ENCODE measurements around the gene TECPR2.

TECPR2 gene

DNA sequence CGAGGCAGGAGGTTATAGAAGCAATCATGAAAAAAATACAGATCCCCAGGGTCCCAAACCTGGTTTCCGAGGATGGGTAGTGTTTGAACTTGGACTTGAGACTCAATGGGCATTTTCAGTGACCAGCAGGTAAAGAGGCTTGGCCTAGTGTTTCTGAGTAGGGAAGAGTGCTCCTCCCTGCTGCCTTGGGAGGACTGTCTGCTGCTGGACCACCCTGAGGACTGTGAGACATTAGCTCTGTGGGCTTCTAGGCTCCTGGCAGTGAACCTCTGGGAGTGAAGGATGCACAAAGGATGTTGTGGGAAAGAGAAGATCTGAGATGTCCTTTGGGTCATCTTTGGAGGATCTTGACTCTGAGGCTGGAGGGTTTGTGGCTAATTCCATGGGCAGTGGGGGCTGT lies 116.4 kb downstream of the TECPR2 start:
- FAIRE-seq = no peak

DNA sequence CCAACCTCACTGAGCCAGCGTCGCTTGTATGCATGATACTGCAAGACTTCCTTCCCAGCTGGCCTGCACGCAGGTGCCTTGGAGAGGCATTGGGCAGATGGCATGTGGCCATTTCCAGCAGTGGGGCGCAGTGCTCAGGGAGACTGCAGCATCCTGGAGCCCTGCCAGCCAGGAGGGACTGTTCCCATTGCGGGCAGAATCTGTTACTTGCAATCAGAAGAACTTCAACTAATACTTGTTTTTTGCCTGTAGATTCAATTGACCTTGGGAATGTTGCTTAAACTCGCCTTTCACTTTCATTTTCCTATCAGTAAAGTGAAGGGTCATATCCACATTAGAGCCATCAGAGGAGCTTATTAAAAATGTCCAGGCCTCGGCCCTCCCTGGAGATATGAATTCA lies 117.0 kb downstream of the TECPR2 start:
- FAIRE-seq = no peak

DNA sequence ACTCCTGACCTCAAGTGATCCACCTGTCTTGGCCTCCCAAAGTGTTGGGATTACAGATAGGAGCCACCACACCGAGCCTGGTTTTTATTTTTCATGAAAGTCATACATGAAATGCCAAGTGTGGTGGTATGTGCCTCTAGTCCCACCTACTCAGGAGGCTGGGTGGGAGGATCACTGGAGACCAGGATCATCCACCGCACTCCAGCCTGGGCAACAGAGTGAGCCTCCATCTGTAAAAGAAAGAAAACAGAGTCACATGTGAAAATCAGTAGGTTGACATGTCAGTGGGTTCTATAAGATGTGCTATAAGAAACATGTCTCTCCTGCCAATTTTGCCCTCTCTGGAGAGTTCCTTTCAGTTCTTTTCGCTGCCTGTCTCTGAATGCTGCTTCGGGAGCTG lies 118.6 kb downstream of the TECPR2 start:
- no peak for FAIRE-seq

DNA sequence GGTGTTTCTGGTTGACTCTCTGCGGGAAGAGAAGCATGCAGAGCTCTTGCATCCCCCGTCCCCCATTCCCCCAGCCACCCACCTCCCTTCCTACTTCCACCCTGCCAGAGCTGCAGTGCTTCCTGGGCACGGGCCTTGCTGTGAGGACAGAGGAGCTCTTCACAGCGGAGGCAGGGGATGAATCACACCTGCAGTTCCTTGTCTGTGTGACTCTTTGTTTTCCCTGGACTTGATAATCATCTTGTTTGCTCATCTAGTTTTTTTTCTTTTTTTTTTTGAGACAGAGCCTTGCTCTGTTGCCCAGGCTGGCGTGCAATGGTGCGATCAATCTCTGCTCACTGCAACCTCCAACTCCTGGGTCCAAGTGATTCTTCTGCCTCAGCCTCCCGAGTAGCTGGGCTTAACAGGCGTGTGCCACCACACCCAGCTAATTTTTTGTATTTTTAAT lies 119.1 kb downstream of the TECPR2 start:
- FAIRE-seq = no peak

DNA sequence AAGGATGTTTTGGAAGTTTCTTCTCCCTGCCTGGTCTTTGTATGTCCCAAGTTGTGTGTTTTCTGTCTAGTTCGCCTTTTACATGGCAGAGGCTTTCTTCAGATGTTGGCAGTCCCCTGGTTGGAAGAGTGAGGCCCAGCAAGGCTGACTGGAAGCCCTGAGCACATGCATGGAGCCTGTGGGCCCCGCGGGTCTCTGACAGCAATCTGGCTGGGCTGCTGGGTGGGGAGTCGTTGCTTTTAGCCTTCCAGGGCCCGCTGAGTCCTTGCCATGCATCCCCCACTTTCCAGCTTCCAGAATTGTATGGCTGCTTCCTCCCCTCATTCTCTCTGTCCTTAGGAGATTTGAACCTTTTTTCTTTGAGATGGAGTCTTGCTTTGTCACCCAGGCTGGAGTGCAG lies 121.6 kb downstream of the TECPR2 start:
- FAIRE-seq = no peak

DNA sequence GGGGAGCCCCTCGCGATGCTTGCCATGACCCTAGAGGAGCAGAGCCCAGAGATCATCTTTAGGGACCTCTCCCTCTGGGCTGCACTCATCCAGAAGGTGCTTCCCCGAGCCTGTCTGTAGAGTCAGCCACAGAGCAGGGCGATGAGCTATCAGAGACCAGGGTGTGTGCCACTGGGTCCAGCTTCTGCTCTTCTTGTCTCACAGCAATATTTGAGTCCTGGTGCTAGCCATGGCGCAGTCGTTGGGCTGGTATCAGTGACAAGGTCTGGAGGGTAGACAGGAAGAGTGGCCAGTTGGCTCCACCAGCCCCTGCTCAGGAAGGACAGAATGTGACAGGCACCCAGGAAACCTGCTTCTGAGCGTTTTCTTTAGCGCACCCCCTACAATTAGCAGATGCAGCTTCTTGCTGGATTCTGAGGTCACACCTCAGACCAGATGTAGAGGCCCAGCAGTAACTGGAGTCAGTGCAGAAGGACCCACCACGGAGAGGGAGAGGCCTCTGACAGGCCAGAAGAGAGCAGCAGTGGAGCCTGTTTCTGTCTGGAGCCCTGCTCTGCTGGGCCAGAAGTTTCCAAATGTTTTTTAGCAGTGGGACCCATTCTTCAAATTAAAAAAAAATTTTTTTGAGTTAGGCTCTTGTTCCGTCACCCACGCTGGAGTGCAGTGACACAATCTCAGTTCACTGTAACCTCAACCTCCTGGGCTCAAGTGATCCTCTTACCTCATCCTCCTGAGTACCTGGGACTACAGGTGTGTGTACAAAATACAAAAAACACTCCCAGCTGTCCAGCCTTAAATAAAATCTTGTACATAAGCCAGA lies 123.2 kb downstream of the TECPR2 start:
- no peak for FAIRE-seq

DNA sequence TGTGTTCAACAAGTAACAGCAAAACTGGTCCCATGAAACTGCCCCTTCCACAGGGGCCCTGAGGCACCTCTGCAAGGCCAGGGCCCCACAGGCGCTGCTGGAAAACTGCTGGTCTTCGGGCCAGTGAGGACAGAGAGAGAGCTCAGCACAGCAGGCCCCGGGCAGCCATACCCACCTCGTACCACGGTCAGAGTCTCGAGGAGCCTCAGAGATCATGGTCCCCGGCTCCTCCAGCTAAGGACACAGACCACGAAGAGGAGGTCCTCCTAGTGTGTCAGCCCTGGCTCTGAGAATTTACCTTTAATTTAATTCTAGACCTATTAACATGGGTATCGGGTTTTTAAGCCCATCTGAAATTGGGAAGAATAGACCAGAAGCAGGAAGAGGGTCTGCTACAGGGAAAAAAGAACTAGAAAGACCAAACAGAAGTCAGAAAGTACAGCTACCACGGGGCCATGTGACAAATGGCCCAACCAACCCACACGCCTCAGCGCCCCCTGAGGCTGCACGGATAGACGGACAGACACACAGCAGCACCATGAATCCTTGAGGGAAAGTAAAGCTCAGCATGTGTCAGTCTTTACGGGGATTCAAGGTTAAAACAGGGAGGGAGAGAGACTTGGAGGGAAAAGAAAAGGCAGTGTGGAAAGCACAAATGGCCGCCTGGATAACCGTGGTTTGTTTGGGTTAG lies 123.9 kb downstream of the TECPR2 start:
- FAIRE-seq = no peak

DNA sequence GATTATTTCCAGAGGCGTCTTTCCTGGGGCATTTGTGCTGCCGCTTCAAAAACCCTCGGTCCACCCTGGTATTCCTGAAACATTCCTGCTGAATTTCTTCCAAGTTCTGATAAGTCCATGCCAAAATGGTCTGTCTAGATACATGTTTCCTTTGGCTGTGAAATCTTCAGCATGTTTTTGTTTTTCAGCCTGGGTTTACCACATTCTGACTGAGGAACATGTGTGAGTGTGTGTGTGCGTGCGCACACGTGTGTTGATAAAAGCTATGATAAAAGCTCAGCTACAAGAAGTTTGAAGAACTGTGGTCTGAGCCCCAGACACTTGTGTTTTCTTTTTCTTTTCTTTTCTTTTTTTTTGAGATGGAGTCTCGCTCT lies 124.5 kb downstream of the TECPR2 start:
- no peak for FAIRE-seq

DNA sequence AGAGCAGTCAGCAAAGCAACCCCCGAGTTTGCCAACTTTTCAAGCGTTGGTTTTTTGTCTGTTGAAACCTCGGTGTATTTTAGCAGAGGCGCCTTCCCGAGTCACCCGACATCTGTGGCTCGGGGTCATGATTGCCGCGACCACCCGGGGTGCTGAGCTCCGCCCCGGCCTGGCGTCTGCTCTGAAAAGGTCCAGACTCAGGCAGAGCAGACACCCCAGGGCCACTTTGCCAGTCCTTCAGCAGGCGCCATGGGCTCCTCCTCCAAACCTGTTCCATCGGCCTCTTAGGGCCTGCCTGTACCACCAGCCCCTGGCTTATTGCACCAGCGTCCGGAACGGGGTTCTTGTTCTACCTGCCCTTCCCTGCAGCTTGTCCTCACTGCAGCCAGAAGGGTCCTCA lies 127.7 kb downstream of the TECPR2 start:
- FAIRE-seq = no peak

DNA sequence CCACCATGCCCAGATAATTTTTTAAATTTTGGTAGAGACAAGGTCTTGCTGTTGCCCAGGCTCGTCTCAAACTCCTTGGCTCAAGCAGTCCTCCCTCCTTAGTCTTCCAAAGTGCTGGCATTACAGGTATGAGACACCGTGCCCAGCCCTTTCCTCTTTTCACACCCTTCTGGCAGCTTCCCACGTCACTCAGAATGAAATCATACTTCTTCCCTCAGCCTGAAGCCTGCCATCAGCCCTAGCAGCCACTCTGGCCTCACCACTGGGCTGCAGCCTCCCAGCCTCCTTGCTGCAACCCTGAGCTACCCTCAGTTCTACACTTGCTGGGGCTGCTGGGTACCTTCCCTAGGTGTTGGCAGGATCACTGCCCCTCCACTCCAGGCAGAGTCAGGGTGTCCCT lies 128.6 kb downstream of the TECPR2 start:
- FAIRE-seq = no peak

DNA sequence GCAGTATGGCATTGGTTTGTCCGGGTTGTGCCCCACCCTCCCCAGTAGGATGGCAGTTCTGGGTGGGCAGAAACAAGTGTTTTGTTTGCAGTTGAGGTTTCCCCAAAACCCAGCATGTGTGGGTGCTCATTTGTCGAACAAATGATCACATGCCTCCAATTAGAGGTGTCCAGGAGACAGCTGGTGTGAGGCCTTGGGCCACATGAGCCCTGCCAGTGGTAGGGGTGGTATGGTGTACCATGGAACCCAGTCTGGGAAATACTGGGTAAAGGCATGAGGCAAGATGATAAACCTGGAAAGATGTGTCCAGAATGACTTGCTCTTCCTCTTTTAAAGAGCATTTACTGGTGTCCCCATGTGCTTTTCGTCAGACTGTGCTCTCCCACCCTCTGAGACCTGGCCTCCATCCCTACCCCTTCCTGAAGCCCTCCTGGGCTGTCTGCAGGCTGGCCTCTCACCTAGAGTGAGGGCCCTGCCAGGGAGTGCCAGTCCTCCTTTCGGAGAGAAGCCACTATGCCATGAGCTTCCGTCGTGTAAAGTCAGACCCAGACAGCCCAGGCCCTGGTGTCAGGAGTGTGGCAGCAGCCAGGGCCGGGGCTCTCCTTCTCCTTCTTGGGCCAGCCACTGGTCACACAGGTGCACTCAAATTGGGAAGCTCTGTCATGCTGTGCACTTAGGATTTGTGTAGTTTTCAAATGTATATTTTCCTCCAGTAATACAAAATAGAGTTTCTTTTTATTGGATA lies 129.2 kb downstream of the TECPR2 start:
- no peak for FAIRE-seq

DNA sequence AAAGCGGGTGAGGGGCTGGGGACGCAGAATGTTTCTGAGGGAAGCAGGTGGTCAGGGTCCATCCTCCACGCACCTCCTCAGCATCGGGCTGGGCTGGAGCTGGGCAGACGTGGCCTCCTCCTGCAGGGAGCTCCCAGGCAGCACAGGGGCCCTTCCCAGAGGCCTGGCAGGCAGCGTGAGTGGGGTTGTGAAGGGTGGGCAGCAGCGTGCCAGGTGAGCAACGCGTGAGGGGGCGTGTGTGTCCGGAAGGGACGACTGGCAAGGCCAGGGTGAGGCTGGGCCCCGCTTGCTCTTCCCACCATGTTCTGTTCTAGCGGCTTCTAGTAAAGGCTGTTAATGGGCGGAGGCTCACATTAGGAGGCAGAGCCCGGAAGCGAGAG lies 129.8 kb downstream of the TECPR2 start:
- FAIRE-seq = no peak

DNA sequence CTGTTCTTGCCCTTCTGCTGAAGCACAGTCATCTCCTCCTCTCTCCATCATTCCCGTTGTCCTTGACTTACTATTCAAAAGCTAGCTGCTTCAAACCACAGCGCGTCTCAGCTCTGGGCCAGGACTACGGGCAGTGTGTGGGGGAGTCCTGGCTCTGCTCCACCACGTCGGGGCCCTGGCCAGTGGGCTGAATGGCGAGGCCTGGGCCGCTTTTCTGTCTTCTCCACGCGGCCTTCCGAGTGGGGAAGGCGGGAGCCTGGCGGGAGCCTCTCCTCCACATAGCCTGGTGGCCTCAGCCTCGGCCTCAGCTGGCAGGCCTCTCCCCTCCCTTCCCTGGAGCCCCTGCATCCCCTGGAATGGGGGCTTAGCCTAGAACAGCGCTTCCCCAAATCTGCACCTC lies 130.4 kb downstream of the TECPR2 start:
- FAIRE-seq = no peak

DNA sequence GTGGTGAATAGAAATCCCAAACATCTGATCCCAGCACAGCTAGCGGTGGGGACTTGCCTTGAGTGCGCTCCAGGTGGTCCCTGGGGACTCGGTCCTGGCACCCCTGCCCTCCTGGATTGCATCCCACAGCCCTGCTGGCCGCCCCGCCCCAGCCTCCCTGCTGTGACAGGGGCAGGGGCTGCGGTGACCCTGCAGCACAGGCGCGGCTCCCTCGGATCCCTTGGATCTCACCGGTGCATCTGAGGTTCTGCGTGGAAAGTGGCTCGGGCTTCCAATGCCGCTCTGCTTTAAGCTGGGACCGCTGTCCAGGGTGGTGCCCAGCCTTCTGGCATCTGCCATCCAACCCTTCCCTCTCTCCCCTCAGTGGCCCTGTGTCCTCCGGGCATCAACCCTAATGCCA lies 130.8 kb downstream of the TECPR2 start:
- FAIRE-seq = no peak

DNA sequence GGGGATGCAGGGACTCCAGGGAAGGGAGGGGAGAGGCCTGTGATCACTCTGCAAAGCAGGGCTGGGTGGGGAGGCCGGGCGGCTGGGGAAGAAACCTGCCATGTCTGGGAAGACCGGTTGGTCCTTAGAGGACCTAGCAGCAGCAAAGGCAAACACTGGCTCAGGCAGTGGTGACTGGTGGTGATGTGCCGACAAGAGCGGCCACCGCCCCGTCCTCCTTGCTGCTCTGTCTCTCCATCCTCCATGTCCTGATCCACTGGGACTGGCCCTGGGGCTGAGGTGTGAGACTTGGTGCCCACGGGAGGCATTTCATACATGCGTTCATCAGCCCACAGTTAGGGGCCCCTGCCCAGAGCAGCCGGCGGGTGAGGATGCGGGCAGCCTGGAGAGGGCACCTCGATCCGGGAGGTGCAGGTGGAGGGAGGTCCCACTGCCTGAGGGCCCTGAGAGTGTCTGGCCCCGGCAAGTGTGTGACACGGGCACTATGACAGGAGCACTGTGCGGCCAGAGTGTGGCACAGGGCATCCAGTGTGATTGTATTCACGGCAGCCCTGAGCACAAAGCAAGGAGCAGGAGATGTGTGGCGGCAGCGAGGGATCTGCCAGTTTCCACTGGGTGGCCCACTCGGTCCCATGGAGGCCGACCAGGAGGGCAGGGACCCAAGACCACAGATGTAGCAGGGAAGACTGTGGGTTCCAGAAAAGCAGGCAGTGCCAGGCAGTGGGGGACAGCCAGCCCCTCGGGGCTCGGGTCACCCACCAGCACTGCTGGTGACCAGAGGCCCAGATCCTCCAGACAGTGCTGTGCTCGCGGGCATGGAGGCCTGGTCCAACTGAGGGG lies 133.0 kb downstream of the TECPR2 start:
- FAIRE-seq = no peak

DNA sequence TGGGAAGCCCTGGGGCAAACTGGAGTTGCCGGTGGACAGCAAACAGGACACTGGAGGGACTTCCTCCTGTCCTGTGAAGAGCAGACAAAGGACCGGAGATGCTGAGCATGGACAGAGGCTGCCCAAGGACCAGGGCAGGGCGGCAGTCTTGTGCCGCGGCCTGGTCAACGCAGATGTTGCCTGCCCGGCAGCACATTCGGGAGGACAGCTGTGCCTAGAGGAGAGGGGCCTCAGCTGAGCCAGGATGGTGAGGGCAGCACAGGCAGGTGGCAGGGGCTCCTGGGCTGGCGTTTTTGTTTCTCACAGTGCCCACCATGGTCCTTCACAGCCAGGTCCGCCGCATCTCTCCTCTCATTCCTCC lies 133.6 kb downstream of the TECPR2 start:
- no peak for FAIRE-seq

DNA sequence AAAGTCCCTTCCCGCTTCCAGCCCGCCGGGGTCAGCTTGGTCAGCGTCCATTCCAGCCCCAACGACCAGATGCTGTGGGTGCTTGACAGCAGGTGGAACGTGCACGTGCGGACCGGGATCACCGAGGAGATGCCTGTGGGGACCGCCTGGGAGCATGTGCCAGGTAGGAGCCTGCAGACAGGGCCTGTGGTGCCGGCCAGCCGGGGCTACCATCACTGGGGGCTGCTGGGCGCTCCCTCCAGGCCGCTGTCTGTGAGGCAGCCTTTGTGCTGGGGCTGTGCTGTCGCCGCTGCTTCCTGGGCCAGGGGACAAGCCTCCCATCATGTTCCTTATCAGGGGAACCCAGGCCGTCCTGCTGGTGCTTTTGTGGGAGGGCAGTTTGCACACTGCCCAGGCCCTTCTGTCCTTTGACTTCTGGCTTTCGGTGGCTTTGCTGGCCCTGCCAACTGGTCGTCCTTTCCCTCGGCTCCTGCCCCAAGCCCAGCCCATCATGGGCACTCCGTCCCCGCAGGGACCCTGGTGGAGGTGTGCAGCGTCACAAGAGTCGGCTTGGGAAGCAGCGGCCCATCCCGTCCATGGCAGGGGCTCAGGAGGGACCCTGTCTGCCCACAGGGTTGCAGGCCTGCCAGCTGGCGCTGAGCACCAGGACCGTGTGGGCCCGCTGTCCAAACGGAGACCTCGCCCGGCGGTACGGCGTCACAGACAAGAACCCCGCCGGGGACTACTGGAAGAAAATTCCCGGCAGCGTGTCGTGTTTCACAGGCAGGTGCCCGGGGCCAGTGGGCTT lies 134.4 kb downstream of the TECPR2 start:
- no peak for FAIRE-seq

DNA sequence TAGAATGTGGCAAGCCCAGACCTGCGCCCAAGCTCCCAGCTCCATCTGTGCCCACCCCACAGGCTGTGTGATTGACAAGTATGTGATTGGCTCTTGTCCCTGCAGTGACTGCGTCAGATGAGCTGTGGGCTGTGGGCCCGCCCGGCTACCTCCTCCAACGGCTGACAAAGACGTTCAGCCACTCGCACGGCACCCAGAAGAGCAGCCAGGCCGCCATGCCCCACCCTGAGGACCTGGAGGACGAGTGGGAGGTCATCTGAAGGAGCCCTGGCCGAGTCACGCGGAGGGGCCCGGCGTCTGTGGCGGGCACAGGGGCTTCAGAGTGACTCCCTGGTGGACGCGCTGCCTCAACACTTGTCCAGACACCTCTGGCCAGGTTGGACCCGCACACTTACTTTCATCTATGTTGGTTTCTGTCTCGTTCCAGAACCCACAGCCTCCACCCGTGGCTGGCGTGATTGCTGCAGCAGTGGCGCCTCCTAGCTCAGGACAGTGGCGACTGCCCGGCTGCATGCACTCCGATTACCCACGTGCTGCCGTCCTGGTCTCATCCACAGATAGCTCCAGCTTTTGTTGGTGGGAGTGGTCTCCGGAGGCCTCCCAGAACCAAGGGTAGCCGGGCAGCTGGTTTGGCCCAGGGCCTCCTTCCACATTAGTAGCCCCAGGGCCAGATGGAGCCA lies 135.4 kb downstream of the TECPR2 start:
- no peak for FAIRE-seq

DNA sequence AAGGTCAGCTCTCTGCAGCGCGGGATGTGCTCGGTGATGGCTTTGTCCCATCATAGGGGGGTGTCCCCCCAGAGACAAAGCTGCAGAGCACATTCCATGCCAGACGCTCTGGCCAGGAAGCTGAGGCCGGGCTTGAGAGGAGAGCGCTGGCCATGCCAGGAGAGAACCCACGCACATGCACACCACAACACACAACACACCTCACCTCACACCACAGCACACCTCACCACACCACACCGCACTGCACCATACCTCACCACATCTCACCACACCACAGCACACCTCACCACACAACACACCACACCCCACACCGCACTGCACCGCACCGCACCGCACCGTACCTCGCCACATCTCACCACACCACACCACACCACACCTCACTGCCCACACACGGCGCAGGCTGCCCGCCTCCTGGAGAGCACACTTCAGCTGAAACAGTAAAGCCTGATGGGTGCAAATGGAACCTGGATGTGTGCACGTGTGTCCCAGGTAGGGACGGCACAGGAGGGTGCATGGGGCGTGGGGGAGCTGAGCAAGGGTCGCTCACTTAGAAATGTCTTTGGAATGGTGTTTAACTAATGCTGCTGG lies 136.0 kb downstream of the TECPR2 start:
- no peak for FAIRE-seq

DNA sequence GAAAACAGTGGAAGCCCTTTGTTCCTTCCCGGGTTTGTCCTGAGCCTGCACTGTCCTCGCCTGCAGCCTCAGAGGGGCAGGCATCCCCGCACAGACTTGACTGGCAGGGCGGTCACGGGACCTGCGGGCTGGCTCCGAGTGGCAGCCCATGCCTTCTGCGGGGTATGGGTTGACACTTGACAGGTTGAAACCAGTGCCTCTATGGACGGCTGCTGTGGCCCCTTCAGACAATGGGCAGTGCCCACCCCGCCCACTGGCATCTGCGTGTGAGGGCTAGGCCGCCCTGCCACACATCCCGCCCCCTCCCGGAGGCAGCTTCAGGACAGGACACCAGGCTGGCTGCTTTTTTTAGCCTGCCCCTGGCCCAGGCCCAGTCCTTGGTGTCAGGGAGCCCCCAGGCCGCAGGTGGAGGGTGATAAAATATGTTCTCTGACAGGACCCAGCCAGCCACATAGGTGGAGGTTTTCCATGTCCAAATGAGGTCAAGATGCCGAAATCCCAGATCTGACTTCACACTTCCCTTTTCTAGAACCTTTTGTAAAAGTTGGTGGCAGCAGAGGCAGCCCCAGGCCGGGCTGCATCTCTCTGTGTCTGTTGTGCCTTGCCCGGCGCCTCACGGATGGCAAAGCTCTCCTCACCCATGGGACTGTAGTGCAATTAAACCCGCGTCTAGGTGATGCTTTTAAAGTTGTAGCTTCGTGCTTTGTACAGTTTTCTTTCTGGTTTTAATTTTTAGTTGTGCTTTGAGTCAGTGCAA lies 136.8 kb downstream of the TECPR2 start:
- no peak for FAIRE-seq

Data from TTC549 (cell line).